ENCODE measurements around the gene NKAIN2.
"Not testable (repeated sequence)": the region's sequence is repeated elsewhere in the genome, so short reads cannot be mapped to it uniquely, and the experiment has no call there.

GRCh38 chr6:124412657-124413056 lies 609.0 kb downstream of the NKAIN2 start:
- TF ChIP-seq CTCF (IDR thresholded peaks at IDR 0.05; ENCODE audit: low read depth, low read length); POLR2A (IDR thresholded peaks at IDR 0.05; ENCODE audit: extremely low read depth, insufficient read length); MYC (IDR thresholded peaks at IDR 0.05; ENCODE audit: low read depth, low read length); MAX (IDR thresholded peaks at IDR 0.05; ENCODE audit: low read depth, low read length): not testable (repeated sequence)
